AG10803 (cell line): Measurements from ENCODE around the gene BMP3.
A peak's percentile ranks its signal among the peaks of the same experiment; 100 is the strongest.

Source experiments
- DNase-seq: peaks from one replicate; pipeline ENCODE4 v3.0.0; 2010; ENCODE audit warnings: low read depth
- H3K4me3 ChIP-seq: 2 replicates; pipeline ENCODE4 v1.5.1; 2011; ENCODE audit warnings: mild to moderate bottlenecking, low read length, control low read depth
- TF ChIP-seq, protein P1 (sequence below): conservative IDR thresholded peaks from 2 replicates; pipeline ENCODE4 v1.5.1; 2011; ENCODE audit warnings: mild to moderate bottlenecking, low read length, control low read depth, inconsistent platforms

BMP3 gene

DNA sequence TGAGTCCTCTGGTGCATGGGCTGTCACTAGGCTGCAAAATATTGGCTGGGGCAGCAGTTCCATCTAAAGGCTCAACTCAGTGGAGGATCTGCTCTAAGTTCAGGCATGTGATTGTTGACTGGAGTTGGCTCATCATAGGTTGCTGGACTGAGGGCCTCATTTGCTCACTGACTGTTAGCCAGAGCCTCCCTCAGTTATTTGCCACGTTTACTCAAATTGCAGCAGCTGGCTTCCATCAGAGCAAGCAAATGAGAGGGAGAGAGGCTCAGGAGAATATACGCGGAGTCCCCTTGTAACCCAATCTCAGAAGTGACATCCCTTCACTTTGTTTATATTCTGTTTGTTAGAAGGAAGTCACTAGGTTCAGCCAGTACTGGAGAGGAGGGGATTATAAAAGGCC is 54.1 kb downstream of the BMP3 start:
- TF ChIP-seq, protein P1, sequence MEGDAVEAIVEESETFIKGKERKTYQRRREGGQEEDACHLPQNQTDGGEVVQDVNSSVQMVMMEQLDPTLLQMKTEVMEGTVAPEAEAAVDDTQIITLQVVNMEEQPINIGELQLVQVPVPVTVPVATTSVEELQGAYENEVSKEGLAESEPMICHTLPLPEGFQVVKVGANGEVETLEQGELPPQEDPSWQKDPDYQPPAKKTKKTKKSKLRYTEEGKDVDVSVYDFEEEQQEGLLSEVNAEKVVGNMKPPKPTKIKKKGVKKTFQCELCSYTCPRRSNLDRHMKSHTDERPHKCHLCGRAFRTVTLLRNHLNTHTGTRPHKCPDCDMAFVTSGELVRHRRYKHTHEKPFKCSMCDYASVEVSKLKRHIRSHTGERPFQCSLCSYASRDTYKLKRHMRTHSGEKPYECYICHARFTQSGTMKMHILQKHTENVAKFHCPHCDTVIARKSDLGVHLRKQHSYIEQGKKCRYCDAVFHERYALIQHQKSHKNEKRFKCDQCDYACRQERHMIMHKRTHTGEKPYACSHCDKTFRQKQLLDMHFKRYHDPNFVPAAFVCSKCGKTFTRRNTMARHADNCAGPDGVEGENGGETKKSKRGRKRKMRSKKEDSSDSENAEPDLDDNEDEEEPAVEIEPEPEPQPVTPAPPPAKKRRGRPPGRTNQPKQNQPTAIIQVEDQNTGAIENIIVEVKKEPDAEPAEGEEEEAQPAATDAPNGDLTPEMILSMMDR = no peak
- no peak overlapping the region for H3K4me3 ChIP-seq
- DNase-seq = peak; percentile 26

DNA sequence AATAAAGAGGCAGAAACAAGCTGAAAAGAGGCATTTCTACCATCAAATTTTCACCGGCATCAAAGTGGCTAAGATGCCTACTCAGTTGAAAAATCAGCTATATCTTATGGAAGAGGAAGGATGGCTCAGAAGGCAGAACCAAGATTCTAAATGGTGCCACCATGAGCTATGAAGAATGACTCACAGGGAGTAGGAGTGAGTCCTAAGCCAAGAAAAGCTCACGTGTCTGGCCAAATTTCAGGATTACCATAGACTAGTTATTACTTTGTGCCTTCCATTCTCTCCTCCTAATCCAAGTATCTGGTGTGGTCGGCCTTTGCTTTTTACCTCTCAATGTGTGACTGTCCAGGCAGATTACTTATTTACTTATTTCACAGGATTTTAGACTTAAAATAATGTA is 54.8 kb downstream of the BMP3 start:
- H3K4me3 ChIP-seq = no peak overlapping the region
- TF ChIP-seq, protein P1 = no peak
- peak; percentile 27 for DNase-seq

DNA sequence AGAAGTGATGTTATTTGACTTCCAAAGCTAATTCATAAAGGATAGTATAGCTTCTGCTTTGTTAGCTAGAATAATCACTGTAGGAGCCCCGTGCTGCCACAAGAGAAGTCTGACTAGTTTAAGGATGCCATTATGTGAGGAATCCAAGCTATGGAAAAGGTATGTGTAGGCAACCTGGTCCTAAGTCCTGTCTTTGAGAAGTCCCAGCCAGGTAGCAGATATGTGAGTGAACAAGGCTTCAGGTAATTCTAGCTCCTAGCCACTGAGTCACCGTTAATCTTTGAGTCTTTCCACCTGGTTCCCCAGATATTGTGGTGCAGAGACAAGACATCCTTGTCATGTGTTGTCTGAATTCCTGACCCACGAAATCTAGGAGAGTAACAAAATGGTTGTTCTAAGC is 55.5 kb downstream of the BMP3 start:
- DNase-seq = no peak
- no peak overlapping the region for H3K4me3 ChIP-seq
- TF ChIP-seq, protein P1 = no peak

- TF ChIP-seq, protein P1 = no peak
- no peak for DNase-seq
- no peak overlapping the region for H3K4me3 ChIP-seq
Measured at GRCh38 chr4:81093720-81094401, 63.4 kb downstream of the BMP3 start.

- no peak overlapping the region for H3K4me3 ChIP-seq
- TF ChIP-seq, protein P1 = no peak
- no peak for DNase-seq
Measured at GRCh38 chr4:81095389-81095788, 64.9 kb downstream of the BMP3 start.

DNA sequence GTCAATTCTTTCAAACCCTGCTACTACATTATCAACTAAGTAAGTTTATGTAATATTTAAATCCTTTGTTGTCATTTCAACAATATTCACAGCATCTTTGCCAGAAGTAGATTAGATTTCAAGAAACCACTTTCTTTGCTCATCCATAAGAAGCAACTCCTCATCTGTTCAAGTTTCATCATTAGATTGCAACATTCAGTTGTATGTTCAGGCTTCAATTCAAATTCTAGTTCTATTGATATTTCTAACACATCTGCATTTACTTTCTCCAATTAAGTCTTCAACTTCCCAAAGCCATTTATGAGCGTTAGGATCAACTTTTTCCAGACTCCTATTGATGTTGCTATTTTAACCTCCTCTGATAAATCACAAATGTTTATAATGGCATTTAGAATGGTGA is 66.1 kb downstream of the BMP3 start:
- TF ChIP-seq, protein P1 = no peak
- DNase-seq = peak; percentile 70
- H3K4me3 ChIP-seq = no peak overlapping the region

DNA sequence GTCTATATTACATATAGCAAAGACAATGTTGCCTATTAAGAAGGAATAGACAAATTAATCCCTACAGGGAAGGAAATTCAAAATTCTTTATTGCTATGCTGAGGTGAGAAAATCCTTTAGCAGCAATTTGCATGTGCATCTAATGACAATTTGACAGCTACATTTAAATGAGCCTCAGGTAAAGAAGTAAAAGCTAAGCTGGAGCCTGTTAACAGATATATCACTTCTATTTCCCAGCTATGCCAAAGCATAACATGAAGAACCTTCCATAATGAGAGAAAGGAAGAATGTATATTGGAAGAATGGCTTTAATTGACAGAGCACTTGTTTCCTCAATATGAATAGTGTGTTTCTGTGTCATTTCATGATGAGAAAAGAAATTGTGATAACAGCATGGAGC is 71.6 kb downstream of the BMP3 start:
- TF ChIP-seq, protein P1 = no peak
- no peak for DNase-seq
- no peak overlapping the region for H3K4me3 ChIP-seq
